ENCODE data around the gene CFAP52. TPM values are rescaled to one million over a fixed set of nuclear protein-coding genes. Genes with fewer than 3 reads are reported as not detected.
"Not testable (repeated sequence)": the region's sequence is repeated elsewhere in the genome, so short reads cannot be mapped to it uniquely, and the experiment has no call there.

CFAP52 gene
- total and polyA plus RNA-seq, 2 experiments from 2014 or later: not detected

DNA sequence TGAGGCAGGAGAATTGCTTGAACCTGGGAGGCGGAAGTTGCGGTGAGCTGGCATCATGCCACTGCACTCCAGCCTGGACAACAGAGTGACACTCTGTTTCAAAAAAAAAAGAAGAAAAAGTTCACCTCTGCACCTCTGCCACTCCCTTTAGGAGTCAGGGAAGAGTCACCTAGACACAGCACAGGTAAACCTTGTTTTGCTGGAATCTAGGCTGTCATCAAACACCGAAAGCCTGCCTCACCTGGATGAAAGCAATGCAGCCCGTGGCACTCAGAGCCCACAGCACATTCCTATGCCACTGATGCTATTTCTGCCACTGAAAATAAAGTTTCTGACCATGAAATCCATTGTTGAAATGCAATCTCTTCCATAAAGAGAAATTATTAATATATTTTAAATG lies 22.2 kb downstream of the CFAP52 start:
- Histone ChIP-seq H3K4me3 (no peak overlapping the region), H3K27me3 (ENCODE audit: insufficient read depth) (no peaks in the 10 kb centered on the region), H3K4me2 (no peak overlapping the region), H3F3A (replicated peaks; ENCODE audit: low read depth) (no peaks in the 10 kb centered on the region), H2AFZ (no peak overlapping the region), H3K4me1 (ENCODE audit: insufficient read depth) (no peaks in the 10 kb centered on the region), H3K36me3 (ENCODE audit: insufficient read depth) (no peaks in the 10 kb centered on the region), H4K20me1 (replicated peaks; ENCODE audit: insufficient read depth) (no peaks in the 10 kb centered on the region), H3K9me2 (ENCODE audit: insufficient read depth) (no peaks in the 10 kb centered on the region), H3K79me2 (replicated peaks; ENCODE audit: insufficient read depth) (no peaks in the 10 kb centered on the region), H3K27ac (ENCODE audit: low read depth) (no peak overlapping the region)
- Mint-ChIP-seq H3K9me3 (no peaks in the 10 kb centered on the region; the same call in 2 of the 3 replicates), H3K27me3 (ENCODE audit: insufficient read depth, low read depth, poor library complexity) (peaks cover 2% of the 10 kb centered on the region), H3K4me3 (no peak overlapping the region), H3K36me3 (ENCODE audit: low read depth) (no peaks in the 10 kb centered on the region), H3K4me1 (no peaks in the 10 kb centered on the region), H3K27ac (no peak overlapping the region)
- ATAC-seq (no peak), DNase-seq (ENCODE audit: low spot score) (no peak)
- TF ChIP-seq ZNF331 (CRISPR knock-in tag; IDR thresholded peaks at IDR 0.05; ENCODE audit: low read depth) (no peak), EZH2phosphoT487 (IDR thresholded peaks at IDR 0.05; ENCODE audit: unreplicated experiment) (no peak)

DNA sequence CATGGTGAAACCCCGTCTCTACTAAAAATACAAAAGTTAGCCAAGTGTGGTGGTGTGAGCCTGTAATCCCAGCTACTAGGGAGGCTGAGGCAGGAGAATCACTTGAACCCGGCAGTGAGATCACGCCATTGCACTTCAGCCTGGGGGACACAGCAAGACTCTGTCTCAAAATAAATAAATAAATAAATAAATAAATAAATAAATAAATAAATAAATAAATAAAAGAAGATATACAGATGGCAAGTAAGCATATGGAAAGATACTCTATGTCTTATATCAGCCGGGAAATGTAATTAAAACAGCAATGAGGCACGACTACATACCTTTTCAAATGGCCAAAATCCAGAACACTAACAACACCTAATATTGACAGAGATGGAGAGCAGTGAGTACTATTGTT lies 28.1 kb downstream of the CFAP52 start:
- not testable (repeated sequence) for DNase-seq (ENCODE audit: low spot score); H2AFZ ChIP-seq; H3K27ac Mint-ChIP-seq; H3F3A ChIP-seq (replicated peaks; ENCODE audit: low read depth); H3K9me2 ChIP-seq (ENCODE audit: insufficient read depth); H3K27me3 Mint-ChIP-seq (ENCODE audit: insufficient read depth, low read depth, poor library complexity); H3K36me3 ChIP-seq (ENCODE audit: insufficient read depth); H3K9me3 Mint-ChIP-seq; H3K4me3 ChIP-seq; H4K20me1 ChIP-seq (replicated peaks; ENCODE audit: insufficient read depth); ATAC-seq; H3K4me3 Mint-ChIP-seq; H3K4me1 Mint-ChIP-seq; H3K4me2 ChIP-seq; H3K79me2 ChIP-seq (replicated peaks; ENCODE audit: insufficient read depth); H3K27me3 ChIP-seq (ENCODE audit: insufficient read depth); H3K36me3 Mint-ChIP-seq (ENCODE audit: low read depth); H3K27ac ChIP-seq (ENCODE audit: low read depth); H3K4me1 ChIP-seq (ENCODE audit: insufficient read depth)

DNA sequence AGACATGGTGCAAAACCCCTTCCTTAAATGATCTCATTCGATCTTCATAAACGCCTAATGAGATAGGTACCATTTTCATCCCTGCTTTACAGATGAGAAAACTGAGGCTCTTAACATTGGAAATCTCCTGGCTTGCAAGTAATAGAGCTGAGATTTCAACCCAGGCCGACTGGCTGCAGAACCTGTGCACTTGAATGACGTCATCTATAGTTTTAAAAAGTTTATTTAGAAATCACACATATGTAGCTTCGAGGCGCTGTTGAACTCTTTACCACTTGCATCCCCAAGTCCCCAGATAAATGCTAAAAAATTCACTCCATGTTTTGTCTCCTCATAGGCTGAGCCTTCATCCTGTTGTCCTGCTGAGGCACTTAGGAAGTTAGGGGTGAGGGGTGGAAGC lies 30.0 kb downstream of the CFAP52 start:
- H2AFZ ChIP-seq: no peak overlapping the region
- peaks cover 2% of the 10 kb centered on the region for H3K27me3 Mint-ChIP-seq (ENCODE audit: insufficient read depth, low read depth, poor library complexity)
- H3K36me3 Mint-ChIP-seq (ENCODE audit: low read depth): no peaks in the 10 kb centered on the region
- no peaks in the 10 kb centered on the region for H3K27me3 ChIP-seq (ENCODE audit: insufficient read depth)
- H3K4me2 ChIP-seq: no peak overlapping the region
- peaks cover 4% of the 10 kb centered on the region; the same call in 1 of the 2 replicates for H3K4me1 ChIP-seq (ENCODE audit: insufficient read depth)
- no peaks in the 10 kb centered on the region for H3F3A ChIP-seq (replicated peaks; ENCODE audit: low read depth)
- ATAC-seq (no peak), DNase-seq (ENCODE audit: low spot score) (no peak)
- H4K20me1 ChIP-seq (replicated peaks; ENCODE audit: insufficient read depth): no peaks in the 10 kb centered on the region
- no peak overlapping the region for H3K27ac Mint-ChIP-seq
- H3K9me2 ChIP-seq (ENCODE audit: insufficient read depth): no peaks in the 10 kb centered on the region
- H3K79me2 ChIP-seq (replicated peaks; ENCODE audit: insufficient read depth): no peaks in the 10 kb centered on the region
- no peaks in the 10 kb centered on the region for H3K36me3 ChIP-seq (ENCODE audit: insufficient read depth)
- H3K4me3 Mint-ChIP-seq: no peak overlapping the region
- H3K4me1 Mint-ChIP-seq: no peaks in the 10 kb centered on the region
- H3K27ac ChIP-seq (ENCODE audit: low read depth): no peak overlapping the region
- H3K9me3 Mint-ChIP-seq: no peaks in the 10 kb centered on the region; the same call in 2 of the 3 replicates
- TF ChIP-seq, protein P1, sequence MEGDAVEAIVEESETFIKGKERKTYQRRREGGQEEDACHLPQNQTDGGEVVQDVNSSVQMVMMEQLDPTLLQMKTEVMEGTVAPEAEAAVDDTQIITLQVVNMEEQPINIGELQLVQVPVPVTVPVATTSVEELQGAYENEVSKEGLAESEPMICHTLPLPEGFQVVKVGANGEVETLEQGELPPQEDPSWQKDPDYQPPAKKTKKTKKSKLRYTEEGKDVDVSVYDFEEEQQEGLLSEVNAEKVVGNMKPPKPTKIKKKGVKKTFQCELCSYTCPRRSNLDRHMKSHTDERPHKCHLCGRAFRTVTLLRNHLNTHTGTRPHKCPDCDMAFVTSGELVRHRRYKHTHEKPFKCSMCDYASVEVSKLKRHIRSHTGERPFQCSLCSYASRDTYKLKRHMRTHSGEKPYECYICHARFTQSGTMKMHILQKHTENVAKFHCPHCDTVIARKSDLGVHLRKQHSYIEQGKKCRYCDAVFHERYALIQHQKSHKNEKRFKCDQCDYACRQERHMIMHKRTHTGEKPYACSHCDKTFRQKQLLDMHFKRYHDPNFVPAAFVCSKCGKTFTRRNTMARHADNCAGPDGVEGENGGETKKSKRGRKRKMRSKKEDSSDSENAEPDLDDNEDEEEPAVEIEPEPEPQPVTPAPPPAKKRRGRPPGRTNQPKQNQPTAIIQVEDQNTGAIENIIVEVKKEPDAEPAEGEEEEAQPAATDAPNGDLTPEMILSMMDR (conservative IDR thresholded peaks at IDR 0.05; ENCODE audit: low read depth in 2 of 2): no peak
- TF ChIP-seq JUNB (IDR thresholded peaks at IDR 0.05; ENCODE audit: unreplicated experiment): no peak
- TF ChIP-seq, protein P2, sequence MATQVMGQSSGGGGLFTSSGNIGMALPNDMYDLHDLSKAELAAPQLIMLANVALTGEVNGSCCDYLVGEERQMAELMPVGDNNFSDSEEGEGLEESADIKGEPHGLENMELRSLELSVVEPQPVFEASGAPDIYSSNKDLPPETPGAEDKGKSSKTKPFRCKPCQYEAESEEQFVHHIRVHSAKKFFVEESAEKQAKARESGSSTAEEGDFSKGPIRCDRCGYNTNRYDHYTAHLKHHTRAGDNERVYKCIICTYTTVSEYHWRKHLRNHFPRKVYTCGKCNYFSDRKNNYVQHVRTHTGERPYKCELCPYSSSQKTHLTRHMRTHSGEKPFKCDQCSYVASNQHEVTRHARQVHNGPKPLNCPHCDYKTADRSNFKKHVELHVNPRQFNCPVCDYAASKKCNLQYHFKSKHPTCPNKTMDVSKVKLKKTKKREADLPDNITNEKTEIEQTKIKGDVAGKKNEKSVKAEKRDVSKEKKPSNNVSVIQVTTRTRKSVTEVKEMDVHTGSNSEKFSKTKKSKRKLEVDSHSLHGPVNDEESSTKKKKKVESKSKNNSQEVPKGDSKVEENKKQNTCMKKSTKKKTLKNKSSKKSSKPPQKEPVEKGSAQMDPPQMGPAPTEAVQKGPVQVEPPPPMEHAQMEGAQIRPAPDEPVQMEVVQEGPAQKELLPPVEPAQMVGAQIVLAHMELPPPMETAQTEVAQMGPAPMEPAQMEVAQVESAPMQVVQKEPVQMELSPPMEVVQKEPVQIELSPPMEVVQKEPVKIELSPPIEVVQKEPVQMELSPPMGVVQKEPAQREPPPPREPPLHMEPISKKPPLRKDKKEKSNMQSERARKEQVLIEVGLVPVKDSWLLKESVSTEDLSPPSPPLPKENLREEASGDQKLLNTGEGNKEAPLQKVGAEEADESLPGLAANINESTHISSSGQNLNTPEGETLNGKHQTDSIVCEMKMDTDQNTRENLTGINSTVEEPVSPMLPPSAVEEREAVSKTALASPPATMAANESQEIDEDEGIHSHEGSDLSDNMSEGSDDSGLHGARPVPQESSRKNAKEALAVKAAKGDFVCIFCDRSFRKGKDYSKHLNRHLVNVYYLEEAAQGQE (IDR thresholded peaks at IDR 0.05; ENCODE audit: unreplicated experiment): no peak
- no peak for TF ChIP-seq ZNF114 (CRISPR knock-in tag; IDR thresholded peaks at IDR 0.05)
- no peak for TF ChIP-seq NANOG (IDR thresholded peaks at IDR 0.05; ENCODE audit: borderline replicate concordance)
- no peak for TF ChIP-seq CREB1 (CRISPR knock-in tag; IDR thresholded peaks at IDR 0.05; ENCODE audit: low read depth)
- no peak overlapping the region for H3K4me3 ChIP-seq

DNA sequence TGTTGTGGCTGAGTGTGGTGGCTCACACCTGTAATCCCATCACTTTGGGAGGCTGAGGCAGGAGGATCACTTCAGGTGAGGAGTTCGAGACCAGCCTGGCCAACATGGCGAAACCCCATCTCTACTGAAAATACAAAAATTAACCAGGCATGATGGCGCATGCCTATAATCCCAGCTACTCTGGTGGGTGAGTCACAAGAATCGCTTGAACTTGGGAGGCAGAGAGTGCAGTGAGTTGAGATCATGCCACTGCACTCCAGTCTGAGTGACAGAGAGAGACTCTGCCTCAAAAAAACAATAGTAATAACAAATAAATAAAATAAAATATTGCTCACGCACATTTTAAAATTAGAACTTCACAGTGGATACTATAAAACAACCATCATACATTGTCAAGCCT lies 30.6 kb downstream of the CFAP52 start:
- not testable (repeated sequence) for H3K4me3 Mint-ChIP-seq; H3K9me2 ChIP-seq (ENCODE audit: insufficient read depth)

More for the DNA sequence above, 30.6 kb downstream of the CFAP52 start:
- not testable (repeated sequence) for H3K79me2 ChIP-seq (replicated peaks; ENCODE audit: insufficient read depth); H4K20me1 ChIP-seq (replicated peaks; ENCODE audit: insufficient read depth); H3K4me1 ChIP-seq (ENCODE audit: insufficient read depth); H3K27me3 ChIP-seq (ENCODE audit: insufficient read depth); H3K27ac ChIP-seq (ENCODE audit: low read depth); H3K4me3 ChIP-seq; H3K27ac Mint-ChIP-seq; H3K27me3 Mint-ChIP-seq (ENCODE audit: insufficient read depth, low read depth, poor library complexity); DNase-seq (ENCODE audit: low spot score); ATAC-seq; H3K4me2 ChIP-seq; H3K4me1 Mint-ChIP-seq; H3K9me3 Mint-ChIP-seq; H3F3A ChIP-seq (replicated peaks; ENCODE audit: low read depth); H3K36me3 ChIP-seq (ENCODE audit: insufficient read depth); H3K36me3 Mint-ChIP-seq (ENCODE audit: low read depth); H2AFZ ChIP-seq
